COLO829 (cell line): ENCODE data around the gene CYP26C1.

Experiments used
- DNase-seq: peaks from one replicate; pipeline ENCODE4 v3.0.0; 2012; ENCODE audit warnings: low spot score

The CYP26C1 gene

GRCh38 chr10:93115661-93116383 lies 55.2 kb downstream of the CYP26C1 start:
- DNase-seq, result peak; percentile 53
